ENCODE results near the gene PUS10. TPM values are rescaled to one million over a fixed set of nuclear protein-coding genes. Genes with fewer than 3 reads are reported as not detected.
"Not testable (repeated sequence)": the region's sequence is repeated elsewhere in the genome, so short reads cannot be mapped to it uniquely, and the experiment has no call there.

Gene PUS10
- polyA plus RNA-seq, 1 donor (not counting 4 experiments of a cell fraction or from before 2014, with no cell fraction given), result 4.8 TPM

- H3K9me3 ChIP-seq (ENCODE audit: control insufficient read depth, low read depth, low read length), result no peaks in the 10 kb centered on the region
- no peaks in the 10 kb centered on the region for H3K79me2 ChIP-seq (ENCODE audit: control insufficient read depth, insufficient read depth, low read length)
- H3K36me3 ChIP-seq (ENCODE audit: control insufficient read depth in 2 of 2, extremely low read depth in 1 of 2, insufficient read depth in 2 of 2, low read length in 2 of 2), result no peaks in the 10 kb centered on the region
- H3K4me1 ChIP-seq (ENCODE audit: control insufficient read depth, extremely low read depth, insufficient read depth, low read length), result no peaks in the 10 kb centered on the region
- H2AFZ ChIP-seq (ENCODE audit: control insufficient read depth, low read length), result no peak overlapping the region
- FAIRE-seq (no peak), DNase-seq (ENCODE audit: low read depth, low spot score) (no peak)
- dilution Hi-C loops (cut with MboI; ENCODE audit: extremely low pct_ligation_motif_present, low sequenced_read_pairs), result no loop called here
- no peak overlapping the region for H3K4me3 ChIP-seq (ENCODE audit: control insufficient read depth in 2 of 3, extremely low read depth in 1 of 3, insufficient read depth in 2 of 3, low read depth in 1 of 3, low read length in 3 of 3)
- no peaks in the 10 kb centered on the region for H3K27me3 ChIP-seq (ENCODE audit: control insufficient read depth, extremely low read depth, insufficient read depth, low read length)
- H3K4me2 ChIP-seq (ENCODE audit: control insufficient read depth, extremely low read depth, insufficient read depth, low read depth, low read length), result no peak overlapping the region
- H3K27ac ChIP-seq (ENCODE audit: control insufficient read depth, insufficient read depth, low read length), result no peak overlapping the region
- H3K9me1 ChIP-seq (ENCODE audit: control insufficient read depth, extremely low read depth, insufficient read depth, low read length), result no peaks in the 10 kb centered on the region
- no peaks in the 10 kb centered on the region for H4K20me1 ChIP-seq (ENCODE audit: control insufficient read depth, extremely low read depth, insufficient read depth, low read length)
- H3K9ac ChIP-seq (ENCODE audit: control insufficient read depth, extremely low read depth, insufficient read depth, low read length), result no peak overlapping the region
- TF ChIP-seq, protein P1, sequence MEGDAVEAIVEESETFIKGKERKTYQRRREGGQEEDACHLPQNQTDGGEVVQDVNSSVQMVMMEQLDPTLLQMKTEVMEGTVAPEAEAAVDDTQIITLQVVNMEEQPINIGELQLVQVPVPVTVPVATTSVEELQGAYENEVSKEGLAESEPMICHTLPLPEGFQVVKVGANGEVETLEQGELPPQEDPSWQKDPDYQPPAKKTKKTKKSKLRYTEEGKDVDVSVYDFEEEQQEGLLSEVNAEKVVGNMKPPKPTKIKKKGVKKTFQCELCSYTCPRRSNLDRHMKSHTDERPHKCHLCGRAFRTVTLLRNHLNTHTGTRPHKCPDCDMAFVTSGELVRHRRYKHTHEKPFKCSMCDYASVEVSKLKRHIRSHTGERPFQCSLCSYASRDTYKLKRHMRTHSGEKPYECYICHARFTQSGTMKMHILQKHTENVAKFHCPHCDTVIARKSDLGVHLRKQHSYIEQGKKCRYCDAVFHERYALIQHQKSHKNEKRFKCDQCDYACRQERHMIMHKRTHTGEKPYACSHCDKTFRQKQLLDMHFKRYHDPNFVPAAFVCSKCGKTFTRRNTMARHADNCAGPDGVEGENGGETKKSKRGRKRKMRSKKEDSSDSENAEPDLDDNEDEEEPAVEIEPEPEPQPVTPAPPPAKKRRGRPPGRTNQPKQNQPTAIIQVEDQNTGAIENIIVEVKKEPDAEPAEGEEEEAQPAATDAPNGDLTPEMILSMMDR (optimal IDR thresholded peaks at IDR 0.05 in 1 of 3, IDR thresholded peaks at IDR 0.05 in 1 of 3, conservative IDR thresholded peaks at IDR 0.05 in 1 of 3; ENCODE audit: extremely low read depth in 1 of 3, insufficient read depth in 2 of 3, low read length in 3 of 3), result no peak
- no peak for TF ChIP-seq EZH2 (IDR thresholded peaks at IDR 0.05; ENCODE audit: low read length)
These were observed 28.8 kb downstream of the PUS10 start for GRCh38 chr2:60989259-60989658.

- FAIRE-seq; H3K27ac ChIP-seq (ENCODE audit: control insufficient read depth, insufficient read depth, low read length); H3K4me3 ChIP-seq (ENCODE audit: control insufficient read depth in 2 of 3, extremely low read depth in 1 of 3, insufficient read depth in 2 of 3, low read depth in 1 of 3, low read length in 3 of 3); H3K27me3 ChIP-seq (ENCODE audit: control insufficient read depth, extremely low read depth, insufficient read depth, low read length); H3K36me3 ChIP-seq (ENCODE audit: control insufficient read depth in 2 of 2, extremely low read depth in 1 of 2, insufficient read depth in 2 of 2, low read length in 2 of 2); H3K79me2 ChIP-seq (ENCODE audit: control insufficient read depth, insufficient read depth, low read length); H3K9ac ChIP-seq (ENCODE audit: control insufficient read depth, extremely low read depth, insufficient read depth, low read length); H2AFZ ChIP-seq (ENCODE audit: control insufficient read depth, low read length); H3K9me1 ChIP-seq (ENCODE audit: control insufficient read depth, extremely low read depth, insufficient read depth, low read length); H3K4me2 ChIP-seq (ENCODE audit: control insufficient read depth, extremely low read depth, insufficient read depth, low read depth, low read length); H3K4me1 ChIP-seq (ENCODE audit: control insufficient read depth, extremely low read depth, insufficient read depth, low read length); H4K20me1 ChIP-seq (ENCODE audit: control insufficient read depth, extremely low read depth, insufficient read depth, low read length); DNase-seq (ENCODE audit: low read depth, low spot score); H3K9me3 ChIP-seq (ENCODE audit: control insufficient read depth, low read depth, low read length); dilution Hi-C loops (cut with MboI; ENCODE audit: extremely low pct_ligation_motif_present, low sequenced_read_pairs): not testable (repeated sequence)
These were observed 30.4 kb downstream of the PUS10 start for GRCh38 chr2:60987656-60988055.

GRCh38 chr2:60987041-60987440 is 31.0 kb downstream of the PUS10 start:
- Histone ChIP-seq H3K4me2 (ENCODE audit: control insufficient read depth, extremely low read depth, insufficient read depth, low read depth, low read length) (no peak overlapping the region), H3K79me2 (ENCODE audit: control insufficient read depth, insufficient read depth, low read length) (no peaks in the 10 kb centered on the region), H3K4me1 (ENCODE audit: control insufficient read depth, extremely low read depth, insufficient read depth, low read length) (no peaks in the 10 kb centered on the region), H3K9ac (ENCODE audit: control insufficient read depth, extremely low read depth, insufficient read depth, low read length) (no peak overlapping the region), H3K27me3 (ENCODE audit: control insufficient read depth, extremely low read depth, insufficient read depth, low read length) (no peaks in the 10 kb centered on the region), H3K9me3 (ENCODE audit: control insufficient read depth, low read depth, low read length) (no peaks in the 10 kb centered on the region), H2AFZ (ENCODE audit: control insufficient read depth, low read length) (no peak overlapping the region), H3K9me1 (ENCODE audit: control insufficient read depth, extremely low read depth, insufficient read depth, low read length) (no peaks in the 10 kb centered on the region), H4K20me1 (ENCODE audit: control insufficient read depth, extremely low read depth, insufficient read depth, low read length) (no peaks in the 10 kb centered on the region), H3K27ac (ENCODE audit: control insufficient read depth, insufficient read depth, low read length) (no peak overlapping the region), H3K36me3 (ENCODE audit: control insufficient read depth in 2 of 2, extremely low read depth in 1 of 2, insufficient read depth in 2 of 2, low read length in 2 of 2) (no peaks in the 10 kb centered on the region), H3K4me3 (ENCODE audit: control insufficient read depth in 2 of 3, extremely low read depth in 1 of 3, insufficient read depth in 2 of 3, low read depth in 1 of 3, low read length in 3 of 3) (no peak overlapping the region)
- DNase-seq (ENCODE audit: low read depth, low spot score) (no peak), FAIRE-seq (no peak)
- dilution Hi-C loops (cut with MboI; ENCODE audit: extremely low pct_ligation_motif_present, low sequenced_read_pairs), result no loop called here
- TF ChIP-seq, protein P1 (optimal IDR thresholded peaks at IDR 0.05 in 1 of 3, IDR thresholded peaks at IDR 0.05 in 1 of 3, conservative IDR thresholded peaks at IDR 0.05 in 1 of 3; ENCODE audit: extremely low read depth in 1 of 3, insufficient read depth in 2 of 3, low read length in 3 of 3), result no peak
- TF ChIP-seq EZH2 (IDR thresholded peaks at IDR 0.05; ENCODE audit: low read length), result no peak

Data from keratinocyte (primary cell).